HG03439 (cell line): ENCODE data around the gene GRIK2.

ENCODE experiments used
- ATAC-seq: cut with Tn5 transposase; IDR thresholded peaks from one replicate; pipeline ENCODE4 v1.9.1; 2021; ENCODE audit warnings: mild to moderate bottlenecking, moderate library complexity; ENCODE audit not compliant: unreplicated experiment

GRIK2 gene

DNA sequence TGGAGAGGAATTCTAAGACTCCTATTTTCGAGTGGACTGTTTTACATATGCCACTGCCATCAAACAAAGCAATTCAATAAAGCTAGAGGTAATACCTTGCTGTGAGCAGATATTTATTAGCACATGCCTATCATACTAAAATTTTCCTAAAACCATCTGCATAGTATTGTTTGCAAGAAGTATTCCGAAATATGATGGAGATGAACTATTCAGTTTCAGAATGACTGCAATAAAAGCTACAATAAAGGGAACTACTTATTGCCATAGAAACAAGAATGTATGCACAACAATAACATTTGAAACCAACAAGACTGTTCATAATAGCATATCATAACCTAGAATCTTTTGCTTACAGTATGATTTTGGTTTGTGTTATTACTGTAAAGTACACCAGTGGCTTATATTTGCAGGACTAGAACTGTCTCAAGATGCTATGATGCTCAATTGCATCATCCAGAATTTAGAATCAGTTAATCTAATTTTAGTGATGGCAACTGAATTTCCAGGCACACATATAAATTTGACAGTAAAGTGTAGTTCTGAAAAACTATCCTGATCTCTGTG is 144.3 kb downstream of the GRIK2 start:
- ATAC-seq, result no peak

DNA sequence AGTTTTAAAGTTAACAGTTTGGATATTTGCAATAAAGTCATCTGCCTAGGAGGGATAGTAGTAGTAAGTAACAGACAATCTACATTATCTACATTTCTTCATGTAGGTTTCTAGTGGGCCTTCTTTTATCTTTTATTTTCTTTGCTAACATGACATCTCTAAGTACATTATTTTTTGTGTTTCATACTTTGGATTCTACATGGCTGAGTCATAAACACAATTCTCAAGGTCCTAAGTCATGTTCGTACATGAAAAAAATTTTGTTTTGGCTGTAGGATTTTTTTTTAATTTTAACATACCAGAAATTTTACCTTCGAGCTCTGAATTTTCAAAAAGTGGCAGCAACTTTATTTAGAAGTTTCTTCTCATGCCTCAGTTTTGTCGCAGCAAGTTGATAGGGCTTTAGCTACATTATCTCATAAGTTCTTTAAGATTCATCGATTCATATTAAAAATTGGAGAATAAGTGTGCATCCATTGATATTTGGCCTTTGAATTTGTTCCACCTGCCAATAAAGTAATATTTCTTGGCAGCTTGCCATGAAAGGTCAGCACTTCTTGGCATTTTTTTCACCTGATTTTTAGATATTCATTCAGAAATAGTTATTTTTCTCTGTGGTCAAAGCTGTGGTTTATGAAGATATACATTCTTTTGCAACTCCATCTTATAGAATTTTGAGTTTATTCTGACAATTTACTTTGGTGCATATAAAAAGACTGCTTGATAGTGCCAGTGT is 146.2 kb downstream of the GRIK2 start:
- no peak for ATAC-seq

DNA sequence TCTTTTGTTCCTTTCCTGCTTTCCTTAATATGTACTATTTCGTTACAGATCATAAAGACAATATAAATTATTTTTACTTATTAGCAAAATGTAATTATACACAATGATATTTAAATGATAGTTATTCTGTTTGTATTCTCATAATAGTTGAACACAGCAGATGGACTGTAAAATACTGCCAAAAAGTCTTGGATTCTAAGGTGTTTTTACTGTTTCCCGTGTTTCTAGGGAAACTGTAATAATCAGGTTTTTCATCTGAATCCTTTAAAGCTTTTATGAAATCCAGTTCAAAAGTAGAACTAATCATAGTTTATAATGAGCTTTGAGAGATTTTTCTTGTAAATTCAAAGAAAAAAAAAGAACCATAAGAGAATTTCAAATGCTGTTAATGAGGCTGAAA is 148.4 kb downstream of the GRIK2 start:
- ATAC-seq, result no peak

DNA sequence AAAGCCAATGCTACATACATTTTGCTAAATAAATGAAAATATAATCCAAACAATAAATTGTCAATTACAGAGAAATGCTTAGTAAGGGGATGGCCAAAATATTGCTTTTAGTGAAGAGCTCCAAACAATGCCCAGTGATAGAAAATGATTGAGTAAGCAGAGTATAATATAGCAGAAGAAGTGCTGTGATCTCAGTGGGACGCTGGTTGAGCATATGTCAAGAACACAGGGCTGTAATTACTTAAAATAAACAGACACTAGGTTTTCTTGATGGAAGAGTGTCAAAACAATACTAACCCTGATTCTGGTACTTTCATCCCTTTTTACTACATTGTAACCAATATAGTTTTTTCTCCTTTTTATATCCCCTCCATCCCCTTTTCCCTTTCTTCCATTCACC is 150.3 kb downstream of the GRIK2 start:
- no peak for ATAC-seq

DNA sequence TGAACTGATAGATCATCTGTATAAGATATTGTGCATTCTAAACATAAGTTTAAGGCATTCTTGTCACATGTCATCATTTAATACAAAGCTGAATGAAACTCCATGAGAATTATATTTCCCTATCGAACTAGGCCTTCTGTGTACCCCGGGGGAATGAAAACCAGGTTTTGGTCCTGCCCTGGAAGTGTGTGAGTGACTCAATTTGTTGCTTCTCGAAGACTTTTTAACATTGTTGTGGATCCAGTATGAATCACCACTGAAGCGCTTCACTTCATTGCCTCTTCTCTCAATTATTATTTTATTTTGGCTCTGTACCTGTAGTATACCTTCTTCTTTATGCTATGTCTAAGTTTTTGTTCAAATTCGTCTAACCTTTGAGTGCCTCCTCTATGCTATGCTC is 150.8 kb downstream of the GRIK2 start:
- ATAC-seq, result no peak

DNA sequence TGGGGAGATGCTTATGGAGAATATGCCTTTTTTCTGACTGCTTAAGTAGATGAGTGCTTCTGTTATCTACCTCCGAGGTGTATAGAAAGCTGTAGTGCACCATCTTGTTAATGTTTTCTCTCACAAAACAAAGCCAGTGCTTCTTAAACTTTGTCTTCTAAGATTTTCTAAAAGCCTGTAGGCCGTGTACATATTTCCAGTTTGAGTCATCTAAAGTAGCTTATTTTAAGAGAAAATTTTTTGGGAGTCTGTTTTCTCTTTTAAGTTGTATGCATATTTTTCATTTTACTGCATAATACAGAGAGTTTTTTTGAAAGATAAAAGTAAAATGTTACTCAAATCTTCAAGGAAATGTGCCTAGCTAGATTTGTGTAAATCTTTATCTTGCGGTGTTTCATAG is 151.7 kb downstream of the GRIK2 start:
- ATAC-seq, result no peak

DNA sequence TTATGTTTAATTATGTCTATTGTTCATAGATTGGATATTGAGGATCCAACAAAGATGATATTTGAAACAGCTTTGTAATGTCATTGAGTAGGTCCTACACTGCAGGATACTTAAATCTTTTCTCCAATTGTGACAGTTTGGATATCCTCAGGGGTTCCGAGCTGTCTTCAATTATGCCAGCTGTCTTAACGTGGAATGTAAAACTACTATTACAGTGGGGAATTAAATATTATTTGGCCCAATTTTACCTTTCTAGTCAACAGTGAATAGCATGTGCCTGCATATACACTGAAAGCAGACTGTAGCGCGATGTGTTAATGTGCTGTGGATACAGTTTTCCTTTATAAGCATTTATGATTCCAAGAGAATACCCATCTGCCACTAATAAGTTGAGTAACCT is 156.9 kb downstream of the GRIK2 start:
- no peak for ATAC-seq

DNA sequence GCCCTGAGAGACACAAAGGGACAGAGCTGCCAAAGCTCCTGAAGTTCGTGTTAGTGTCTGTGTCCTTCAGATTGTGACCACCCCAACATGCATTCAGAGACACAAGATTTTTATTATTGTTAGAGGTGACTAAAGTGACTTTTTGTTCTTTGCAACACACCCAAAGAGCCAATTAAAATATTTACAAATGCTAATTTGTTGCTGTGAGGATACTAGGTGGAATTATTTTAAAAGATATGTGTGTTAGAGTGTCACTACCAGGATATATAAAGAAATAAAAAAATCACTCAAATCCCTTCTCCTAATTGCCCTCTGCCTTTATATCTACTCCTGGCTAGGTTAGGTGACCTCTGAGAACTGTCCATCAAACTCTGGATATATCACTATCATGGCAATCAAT is 160.7 kb downstream of the GRIK2 start:
- ATAC-seq, result no peak

DNA sequence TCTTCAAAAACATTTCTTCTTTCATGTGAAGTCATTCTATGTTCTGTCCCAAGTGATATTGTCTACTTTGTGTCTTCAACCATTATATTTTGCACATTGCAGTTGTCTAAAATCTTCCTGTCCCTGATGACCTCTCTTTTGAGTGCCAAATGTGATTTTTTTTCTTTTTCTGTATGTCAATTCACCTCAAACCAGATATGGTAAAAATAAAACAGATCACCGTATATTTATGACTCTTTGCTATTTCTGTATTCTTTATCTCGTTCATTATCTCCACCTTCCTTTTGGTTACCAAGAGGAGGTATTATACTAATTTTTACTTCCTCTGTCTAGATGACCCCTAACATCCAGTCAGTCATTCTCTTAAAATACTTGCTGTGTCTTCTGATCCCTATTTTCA is 165.2 kb downstream of the GRIK2 start:
- no peak for ATAC-seq

DNA sequence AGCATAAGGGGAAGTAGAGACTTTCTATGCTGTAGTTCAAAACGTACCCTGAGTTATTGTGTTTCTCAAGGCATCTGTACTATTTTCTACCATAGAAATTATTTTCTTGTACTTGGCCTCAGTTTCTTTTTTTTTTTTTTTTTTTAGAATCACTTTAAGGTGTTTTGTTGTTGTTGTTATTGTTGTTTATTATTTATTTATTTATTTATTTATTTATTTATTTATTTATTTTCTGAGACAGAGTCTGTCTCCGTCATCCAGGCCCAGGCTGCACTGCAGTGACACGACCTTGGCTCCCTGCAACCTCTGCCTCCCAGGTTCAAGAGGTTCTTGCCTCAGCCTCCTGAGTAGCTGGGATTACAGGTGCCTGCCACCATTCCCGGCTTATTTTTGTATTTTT is 179.1 kb downstream of the GRIK2 start:
- no peak for ATAC-seq

DNA sequence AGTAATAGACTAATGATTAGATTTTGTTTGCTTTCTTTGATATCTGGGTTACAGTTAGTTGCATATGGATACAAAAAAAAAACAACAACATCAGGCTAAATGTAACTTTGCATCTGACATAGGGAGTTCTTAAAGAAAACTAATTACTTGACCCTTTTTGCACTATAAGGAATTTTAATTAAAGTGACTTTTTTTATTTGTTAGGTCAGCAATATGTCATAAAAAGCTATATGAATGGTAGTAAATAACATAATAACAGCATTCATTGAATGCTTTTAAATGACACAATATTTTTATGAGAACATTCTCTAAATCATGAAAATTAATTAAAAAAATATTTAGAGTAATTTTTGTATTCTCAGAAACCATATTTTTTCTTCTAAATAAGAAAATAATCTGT is 183.6 kb downstream of the GRIK2 start:
- ATAC-seq, result no peak

DNA sequence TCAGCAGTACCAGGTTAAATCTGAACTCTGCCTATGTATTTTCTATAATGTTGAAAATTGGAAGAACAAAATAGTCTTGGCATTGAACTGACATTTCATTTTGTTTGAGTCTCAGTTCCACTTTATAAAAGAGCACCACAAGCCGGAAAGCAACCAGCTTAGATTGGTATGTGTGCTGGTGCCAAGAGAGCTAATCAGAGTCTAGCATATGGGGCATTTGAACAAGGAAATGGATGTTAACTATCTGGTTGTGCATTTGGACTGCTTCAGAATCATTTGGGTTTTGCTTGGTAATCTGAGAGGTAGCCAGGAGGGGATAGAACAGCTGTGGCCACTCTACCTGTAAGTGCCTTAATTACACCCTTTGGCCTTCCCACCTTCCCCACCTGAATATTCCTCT is 184.8 kb downstream of the GRIK2 start:
- no peak for ATAC-seq

DNA sequence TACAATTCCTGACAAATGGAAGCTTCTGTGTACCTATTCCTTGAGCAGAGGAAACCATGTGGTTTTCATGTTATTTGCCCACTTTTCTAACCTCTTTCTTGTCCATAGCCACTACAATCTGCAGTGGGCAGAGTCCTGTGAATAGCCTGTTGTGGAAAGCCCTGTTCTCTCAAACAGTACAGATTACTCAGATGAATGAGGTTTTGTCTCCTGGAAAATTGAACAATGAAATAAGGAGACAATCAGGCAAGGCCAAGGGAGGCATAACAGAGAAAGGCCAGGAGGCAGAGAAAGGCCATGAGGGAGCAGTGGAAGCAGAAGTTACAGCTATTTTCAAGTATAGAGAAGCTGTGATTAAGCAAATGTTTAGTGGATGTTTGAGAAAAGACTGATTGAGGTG is 189.3 kb downstream of the GRIK2 start:
- no peak for ATAC-seq

DNA sequence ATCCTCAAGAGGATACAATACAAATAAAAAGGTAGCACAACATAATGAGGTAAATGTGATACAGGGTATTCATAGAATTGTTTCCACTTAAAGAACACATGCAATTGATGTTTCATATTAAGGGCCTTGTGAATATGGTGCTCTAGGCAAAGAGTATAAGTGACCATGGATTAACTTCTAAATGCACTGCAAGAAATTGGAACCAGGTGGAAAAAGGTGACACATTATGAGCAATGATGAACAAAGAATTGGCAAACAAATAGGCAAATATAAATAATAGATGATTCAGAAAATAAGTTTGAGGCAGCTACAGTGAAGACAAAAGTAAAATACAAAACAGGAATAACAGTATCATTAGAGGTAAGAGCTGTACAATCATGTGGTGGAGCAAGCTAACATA is 192.0 kb downstream of the GRIK2 start:
- ATAC-seq, result no peak

DNA sequence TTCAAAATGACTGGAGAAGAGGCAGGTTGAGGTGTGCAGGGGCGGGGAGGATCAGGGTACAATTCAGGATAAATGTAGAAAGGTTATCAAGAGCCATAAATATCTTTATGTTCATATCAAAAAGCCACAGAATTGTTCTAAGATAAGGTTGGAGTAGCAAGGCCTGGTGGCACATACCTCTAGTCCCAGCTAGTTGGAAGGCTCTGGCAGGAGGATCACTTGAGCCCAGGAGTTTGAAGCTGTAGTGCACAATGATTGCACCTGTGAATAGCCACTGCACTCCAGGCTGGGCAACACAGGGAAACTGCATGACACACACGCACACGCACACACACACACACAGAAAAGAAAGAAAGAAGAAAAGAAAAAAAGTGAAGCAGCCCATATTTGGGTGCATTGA is 194.8 kb downstream of the GRIK2 start:
- ATAC-seq, result no peak

DNA sequence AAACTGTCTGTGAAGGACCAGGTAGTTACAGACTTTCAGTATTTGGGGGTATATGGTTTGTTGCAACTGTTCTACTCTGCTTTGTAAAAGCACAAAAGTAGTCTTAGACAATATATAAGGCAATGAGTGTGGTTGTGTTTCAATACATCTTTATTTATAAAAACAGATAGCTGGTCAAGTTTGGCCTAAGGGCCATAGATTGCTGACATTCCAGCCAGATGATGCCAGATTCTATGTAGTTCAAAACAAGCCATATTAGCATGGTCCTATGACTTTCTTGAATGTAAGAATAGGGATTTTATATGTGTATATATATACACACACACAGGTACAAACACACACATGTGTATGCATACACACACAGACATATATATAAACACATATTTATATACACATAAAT is 201.8 kb downstream of the GRIK2 start:
- no peak for ATAC-seq

DNA sequence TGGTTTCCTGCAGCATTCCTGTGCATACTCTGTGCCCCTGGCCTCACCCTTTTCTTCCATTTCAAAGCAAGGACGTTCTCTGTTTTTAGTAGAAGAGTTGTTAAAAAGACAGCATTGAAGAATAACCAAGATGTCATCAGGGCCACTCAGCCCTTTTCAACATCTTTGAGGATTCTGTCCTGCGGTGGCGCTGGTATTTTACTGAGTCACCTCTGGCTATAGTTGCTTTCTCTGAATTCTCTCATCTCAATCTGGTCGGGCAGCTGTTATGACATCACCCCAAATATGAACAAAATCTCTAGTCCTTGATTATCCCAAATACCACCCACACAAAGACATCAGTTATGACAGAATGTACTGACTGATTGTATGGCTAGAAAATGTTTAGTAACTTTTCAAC is 204.2 kb downstream of the GRIK2 start:
- no peak for ATAC-seq

DNA sequence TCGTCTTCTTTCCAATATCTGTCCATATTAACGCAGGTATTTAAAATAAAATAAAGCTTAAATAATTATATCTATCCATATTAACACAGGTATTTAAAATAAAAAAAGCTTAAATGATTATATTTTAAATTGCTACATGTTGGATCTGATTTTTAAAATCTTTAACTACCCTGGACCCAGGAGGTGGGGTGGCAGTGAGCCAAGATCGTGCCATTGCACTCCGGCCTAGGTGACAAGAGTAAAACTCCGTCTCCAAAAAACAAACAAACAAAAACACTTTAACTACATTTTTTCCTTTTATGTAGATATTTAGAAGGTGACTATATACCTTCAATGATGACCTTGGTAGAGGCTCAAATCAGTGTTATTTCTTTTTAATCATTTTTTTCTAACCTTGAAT is 211.9 kb downstream of the GRIK2 start:
- ATAC-seq, result no peak

DNA sequence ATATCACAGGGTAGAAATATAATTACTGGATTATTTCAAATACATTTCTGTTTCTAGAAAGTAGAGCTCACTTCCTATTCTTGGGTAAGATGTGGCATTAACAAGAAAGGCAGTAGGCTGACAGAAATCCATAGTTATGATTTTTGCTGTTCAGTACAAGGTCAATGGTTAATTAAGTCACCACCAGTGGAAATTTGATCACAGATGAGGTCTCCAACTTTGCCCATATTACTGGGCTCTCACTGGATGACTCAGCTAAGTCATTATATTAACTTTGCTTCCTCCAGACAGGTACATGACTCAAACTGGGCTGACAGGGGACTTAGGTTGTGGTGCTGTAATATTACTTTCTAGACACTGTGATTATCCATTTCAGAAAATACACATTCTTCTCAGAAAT is 212.4 kb downstream of the GRIK2 start:
- peak; percentile 84 for ATAC-seq

DNA sequence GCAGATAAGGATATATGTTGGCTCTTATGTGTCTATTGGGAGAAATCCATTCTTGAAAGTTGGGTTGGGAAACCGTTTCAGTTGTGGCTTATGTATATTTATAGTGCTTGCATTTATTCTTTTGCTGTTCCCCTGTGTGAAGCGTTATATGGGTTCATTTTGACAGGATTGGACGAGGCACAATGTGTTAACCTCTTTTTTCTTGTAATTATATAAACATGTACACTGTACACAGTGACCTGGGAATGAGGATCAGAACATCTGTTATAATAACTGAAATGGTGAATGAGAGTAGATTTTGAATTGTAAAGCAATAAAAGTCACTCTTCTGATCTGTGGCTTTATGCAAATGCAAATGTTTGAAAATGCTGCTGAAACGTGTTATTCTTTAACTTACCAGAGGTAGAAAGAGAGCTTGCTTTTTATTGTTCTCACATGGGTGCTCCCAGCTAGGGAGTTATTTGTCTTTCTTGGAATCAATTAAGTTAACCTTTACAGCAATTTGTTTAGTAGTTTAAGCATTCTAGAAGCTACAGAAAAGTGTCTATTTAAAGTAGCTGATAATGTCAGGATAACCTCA is 213.7 kb downstream of the GRIK2 start:
- ATAC-seq, result no peak

DNA sequence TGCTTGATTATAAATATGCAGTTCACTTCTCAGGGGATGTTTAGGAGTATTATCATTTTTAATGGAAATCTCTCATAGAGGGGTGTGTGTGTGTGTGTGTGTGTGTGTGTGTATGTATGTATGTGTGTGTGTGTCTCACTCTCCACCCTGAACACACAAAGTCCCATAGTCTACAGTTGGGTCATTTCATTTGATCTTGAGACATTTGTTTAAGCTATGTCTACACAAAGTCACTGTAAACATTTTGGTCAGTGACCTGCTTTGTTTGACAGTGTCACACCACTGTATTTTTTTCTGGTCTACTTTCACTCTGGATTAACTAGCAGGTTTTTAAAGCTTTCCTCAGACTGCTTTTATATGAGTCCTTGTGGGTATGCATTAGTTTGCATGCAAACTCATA is 215.2 kb downstream of the GRIK2 start:
- ATAC-seq, result no peak

DNA sequence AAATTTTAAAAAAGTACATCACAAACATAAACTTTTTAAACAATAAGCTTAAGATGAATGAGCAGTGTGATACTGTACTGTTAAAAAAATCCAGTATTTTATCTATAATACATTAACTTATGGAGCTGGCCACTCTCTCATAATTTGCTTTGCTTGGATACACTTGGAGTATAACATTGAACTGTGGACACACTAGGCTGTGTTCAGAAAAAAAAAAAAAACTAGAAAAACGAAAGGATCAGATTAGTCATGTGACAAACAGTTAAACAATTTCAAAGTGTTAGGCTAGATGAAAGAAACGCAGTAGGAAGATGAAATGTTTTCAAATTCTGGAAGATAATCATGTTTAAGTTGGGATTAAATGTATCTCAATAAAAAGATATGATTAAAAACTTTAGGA is 220.0 kb downstream of the GRIK2 start:
- ATAC-seq, result no peak

DNA sequence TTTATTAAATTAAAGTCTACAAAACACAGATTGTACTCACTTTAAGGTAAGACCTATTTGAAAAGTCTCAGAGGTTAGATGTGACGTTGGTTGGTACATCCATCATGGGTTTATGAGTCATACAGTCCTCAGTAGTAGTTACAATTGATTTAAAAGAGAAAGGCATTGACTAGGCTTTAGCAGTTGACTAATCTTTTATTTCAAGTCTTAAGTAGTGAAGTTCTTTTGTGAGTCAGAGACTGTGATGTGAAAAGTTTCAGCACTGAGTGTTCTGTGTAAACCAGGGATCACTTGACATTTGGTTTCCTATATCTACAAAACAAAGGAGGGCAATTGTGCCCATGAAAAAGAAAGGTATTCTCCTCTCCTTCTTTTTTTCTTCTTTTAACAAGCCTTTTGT is 221.3 kb downstream of the GRIK2 start:
- no peak for ATAC-seq
